SH-SY5Y (cell line): ENCODE measurements around the gene ASTN1.

ENCODE experiments used
- GATA2 ChIP-seq: IDR thresholded peaks from 2 replicates; pipeline ENCODE4 v1.6.1; 2011; ENCODE audit warnings: mild to moderate bottlenecking, low read depth, low read length
- GATA3 ChIP-seq: IDR thresholded peaks from 2 replicates; pipeline ENCODE4 v1.6.1; 2011; ENCODE audit warnings: low read depth, mild to moderate bottlenecking, low read length, moderate library complexity

Gene ASTN1

DNA sequence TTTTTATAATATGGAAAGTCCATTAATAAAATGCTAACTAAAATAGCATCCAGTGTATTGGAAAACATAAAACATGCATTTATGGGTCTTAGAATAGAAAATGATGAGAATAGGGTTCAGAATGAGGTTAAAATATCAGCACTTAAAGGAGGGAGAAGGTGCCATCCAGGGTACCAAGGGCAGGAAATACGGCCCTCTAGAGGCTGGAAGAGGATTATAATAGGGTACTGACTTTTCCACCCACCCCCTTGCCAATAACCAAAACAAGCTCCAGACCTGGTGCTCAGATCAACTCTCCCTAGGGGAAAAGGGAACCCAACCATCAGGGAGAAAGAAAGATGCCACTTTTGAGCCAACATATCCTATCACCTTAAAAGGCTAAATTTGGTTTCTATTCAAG lies 26.7 kb downstream of the ASTN1 start:
- no peak for TF ChIP-seq GATA3
- no peak for TF ChIP-seq GATA2

DNA sequence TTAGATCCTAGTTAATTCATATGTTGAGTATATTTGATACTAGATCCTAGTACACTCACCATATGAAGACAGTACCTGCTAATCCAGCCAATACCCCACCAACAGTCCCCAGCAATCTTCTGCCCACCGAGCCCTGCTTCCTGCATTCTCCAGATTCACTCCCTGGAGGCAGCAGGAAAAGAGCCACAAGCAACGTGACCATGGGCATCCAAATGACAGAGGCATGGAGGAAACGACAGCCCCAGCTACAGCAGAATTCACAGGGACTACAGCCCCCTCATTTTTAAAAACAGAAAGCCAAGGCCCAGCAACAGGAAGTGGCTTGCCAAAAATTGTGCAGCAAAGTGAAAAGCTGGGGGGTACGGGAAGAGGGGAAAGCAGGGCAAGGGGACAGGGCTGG lies 29.3 kb downstream of the ASTN1 start:
- no peak for TF ChIP-seq GATA3
- no peak for TF ChIP-seq GATA2

DNA sequence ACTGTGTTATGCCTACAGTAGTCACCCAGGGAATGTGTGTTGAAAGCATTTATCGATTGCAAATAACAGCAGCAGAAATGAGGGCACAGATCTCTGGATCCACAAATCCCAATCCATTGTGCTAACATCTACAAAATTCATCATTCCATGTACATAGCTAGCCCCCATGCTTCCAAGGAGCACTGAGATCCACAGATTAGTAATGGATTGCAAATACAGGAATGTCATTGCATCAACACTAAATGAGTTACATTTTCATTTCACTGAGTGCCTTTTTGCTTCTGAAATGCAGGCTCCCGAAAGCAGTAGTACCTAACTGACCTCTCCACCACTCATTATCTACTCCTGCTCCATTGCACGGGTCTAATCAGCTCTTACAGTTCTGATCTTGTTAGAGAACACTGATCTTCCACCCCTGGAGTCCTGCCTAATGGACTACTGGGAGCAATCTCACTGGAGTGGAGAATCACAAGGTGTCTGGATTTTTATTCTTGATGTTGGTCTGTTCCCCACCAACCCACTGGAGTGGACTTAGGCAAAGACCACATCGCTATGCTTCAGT lies 30.5 kb downstream of the ASTN1 start:
- TF ChIP-seq GATA3 (no peak), GATA2 (no peak)

DNA sequence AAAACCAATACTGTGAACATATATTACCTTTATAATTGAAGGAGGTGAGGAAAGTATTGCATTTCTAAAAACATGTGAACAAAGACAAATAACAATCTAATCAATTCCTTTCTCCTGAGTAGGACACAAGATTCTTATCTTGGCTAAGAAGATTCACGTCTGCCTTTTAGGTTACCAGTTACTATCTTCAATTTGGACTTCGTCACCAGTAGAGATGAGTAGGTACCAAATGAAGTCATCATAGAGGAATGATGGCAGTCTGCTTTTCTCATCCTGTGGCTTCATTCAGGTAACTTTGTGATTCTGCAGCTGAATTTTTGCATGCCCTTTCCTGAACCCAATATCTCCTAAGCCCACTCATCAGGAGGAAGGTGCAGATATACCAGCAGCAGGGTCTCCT lies 32.4 kb downstream of the ASTN1 start:
- TF ChIP-seq GATA2 (no peak), GATA3 (no peak)

DNA sequence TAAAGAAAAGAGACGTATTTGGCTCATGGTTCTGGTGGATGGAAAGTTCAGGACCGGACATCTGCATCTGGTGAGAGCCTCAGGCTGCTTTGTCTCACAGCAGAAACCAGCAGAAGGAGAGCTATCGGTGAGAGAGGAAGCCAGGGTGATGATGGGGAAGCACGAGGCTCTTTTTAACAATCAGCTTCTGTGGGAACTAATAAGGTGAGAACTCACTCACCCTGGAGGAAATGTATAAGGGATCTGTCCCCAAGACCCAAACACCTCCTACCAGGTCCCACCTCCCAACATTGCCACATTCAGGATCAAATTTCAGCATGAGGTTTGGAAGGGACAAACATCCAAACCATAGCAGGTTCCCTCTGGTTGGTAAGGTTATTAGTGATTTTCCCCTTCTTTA lies 32.8 kb downstream of the ASTN1 start:
- TF ChIP-seq GATA2: no peak
- no peak for TF ChIP-seq GATA3

DNA sequence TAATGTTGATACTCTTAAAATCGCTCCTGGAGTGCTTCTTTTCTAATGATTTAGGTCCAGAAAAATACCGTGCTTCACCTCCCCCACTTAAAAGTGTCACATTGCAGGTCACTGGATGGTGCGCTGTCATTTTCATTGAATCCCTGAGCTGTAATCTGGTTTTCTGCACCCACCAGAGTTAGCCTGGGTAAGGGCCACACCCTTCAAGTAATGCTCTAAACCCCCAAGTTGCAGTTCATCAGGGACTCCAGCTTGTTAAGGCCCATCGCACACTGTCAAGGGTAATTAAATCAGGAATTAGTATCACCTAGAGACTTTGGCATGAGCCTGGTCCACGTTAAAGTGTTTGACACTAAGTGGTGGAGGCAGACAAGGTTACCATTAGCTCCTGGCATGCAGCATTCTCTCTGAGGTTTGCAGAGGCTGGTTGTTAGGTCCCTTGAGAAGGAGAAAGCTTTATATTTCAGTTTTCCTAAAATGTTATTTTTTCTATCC lies 34.0 kb downstream of the ASTN1 start:
- no peak for TF ChIP-seq GATA3
- TF ChIP-seq GATA2: no peak

DNA sequence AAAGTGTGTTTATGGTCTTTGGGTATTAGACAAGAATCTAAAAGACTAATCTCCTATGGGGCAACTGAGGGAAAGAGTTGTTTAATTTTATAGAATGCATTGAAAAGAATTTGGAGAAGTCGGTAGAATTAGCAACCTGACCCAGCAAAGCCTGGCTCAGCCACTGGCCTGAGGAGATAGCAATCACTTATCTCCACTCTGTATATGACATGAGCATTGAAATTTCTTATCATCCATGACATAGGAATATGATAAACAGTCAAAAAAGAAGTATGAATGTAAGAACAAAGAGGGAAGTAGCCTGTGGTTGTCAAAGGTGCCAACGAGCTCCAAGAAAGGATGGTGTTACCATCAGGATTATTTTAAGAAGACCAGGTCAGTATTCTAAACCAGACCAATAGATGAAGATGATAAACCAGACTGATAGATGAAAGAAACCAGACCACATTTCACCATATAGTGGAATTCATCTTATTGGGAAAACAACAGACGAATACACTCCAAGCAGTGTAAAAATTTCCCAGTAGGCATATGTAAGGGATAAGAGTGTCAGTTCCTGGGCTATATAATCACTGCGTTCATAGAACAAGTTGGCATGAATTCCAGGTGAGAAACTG lies 35.7 kb downstream of the ASTN1 start:
- TF ChIP-seq GATA3 (peak; percentile 85), GATA2 (peak; percentile 88)

DNA sequence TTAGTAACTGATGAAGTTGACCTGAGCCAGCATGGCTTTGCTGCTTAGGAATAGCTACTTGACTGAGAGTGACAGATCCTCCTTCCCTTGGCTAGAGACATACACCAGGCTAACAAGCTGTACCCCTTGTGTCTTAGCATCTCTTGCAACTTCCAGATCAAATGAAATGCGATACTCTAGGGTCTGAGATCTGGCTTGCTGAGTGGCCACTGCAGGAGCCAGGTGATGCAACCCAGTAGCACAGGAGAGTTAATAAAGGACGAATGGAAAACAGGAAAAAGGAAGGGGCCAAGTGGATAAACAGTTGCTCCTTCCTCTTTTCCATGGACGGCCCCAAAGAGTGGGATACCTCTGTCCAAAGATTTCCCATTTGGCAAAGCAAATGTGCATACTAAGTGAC lies 38.2 kb downstream of the ASTN1 start:
- TF ChIP-seq GATA3 (no peak), GATA2 (no peak)

DNA sequence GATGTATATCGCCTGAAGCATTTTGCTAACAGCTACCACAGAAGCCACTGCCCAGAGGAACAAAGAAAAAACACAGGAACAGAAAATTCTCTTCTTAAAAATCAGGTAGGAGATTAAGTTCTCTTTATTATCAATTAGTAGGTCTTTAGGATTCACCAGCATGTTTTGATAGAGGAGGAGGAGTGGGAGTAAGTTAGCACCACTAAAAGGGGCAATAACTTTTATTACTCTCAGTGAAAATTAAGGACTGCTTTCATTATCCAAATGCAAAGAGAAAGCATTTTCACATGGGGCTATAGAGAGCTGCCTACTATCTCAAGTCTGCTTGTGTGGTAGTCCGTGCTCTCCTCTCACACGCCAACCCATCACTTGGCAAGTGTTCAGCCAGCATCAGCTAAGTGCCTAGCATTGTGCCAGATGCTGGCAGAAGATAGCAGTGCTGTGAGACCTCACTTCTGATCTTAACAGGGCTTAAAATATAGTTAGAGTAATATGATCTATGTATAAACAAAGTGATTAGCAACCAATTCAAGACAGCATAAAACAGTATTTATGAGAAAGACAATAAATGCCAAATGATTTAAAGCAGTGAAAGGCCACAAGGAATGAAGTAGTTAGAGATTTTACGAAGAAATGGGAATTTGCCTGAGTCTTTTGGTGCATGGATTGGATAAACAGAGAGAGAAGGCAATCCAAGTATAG lies 39.8 kb downstream of the ASTN1 start:
- TF ChIP-seq GATA2 (no peak), GATA3 (no peak)

DNA sequence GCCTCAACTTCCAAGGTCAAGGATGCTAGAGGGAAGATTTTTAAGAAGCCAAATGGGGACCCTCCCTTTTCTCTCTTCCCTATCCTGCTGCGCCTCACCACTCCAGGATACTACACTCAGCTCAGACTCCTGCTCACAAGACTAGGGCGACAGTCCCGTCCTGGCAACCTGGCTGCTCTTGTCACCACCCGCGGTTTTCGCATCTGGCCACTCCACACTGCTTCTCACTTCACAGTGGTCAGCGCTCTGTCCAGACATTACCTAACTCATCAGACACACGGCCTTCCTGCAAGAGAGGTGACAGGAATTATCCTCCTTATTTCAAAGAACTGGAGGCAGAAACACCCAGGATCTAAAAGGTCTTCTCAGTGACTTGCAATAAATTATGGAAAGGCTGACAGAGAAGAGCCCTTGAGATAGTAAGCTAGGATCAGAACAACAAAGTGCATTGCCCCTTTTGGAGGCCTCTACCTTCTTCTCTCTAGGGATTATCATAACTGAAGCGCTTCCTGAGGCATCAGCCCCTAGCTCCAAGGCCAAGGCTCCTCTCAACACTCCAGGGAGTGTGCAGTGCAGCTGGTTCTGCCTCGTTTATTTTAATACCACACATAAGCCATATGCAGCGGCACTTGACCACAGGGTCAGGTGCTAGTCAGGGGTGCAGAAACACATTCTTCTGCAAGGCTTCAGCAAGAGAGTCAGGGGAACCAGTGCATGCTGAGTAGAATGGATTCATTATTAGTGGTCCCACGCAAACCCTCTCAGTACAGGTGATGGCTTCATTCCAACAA lies 41.9 kb downstream of the ASTN1 start:
- TF ChIP-seq GATA2 (no peak), GATA3 (no peak)

DNA sequence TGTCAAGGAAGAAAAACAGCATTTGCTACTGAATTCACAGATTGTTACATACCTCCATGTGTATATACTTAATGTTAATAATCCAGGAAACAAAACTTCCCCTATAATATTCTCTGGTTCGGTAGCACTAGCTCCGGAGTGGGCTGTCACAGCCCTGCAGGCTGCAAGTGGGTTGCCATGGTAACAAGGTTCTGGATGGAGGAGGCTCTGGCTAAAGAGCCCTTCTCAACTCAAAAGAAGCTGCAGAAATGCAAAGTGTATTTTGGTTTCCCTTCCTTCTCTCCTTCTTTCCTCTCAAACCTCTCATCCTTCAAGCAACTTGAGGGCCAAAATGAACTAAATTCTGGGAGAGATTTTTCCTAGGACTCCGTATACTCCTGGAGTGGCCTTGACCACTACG lies 45.2 kb downstream of the ASTN1 start:
- TF ChIP-seq GATA3: no peak
- no peak for TF ChIP-seq GATA2

DNA sequence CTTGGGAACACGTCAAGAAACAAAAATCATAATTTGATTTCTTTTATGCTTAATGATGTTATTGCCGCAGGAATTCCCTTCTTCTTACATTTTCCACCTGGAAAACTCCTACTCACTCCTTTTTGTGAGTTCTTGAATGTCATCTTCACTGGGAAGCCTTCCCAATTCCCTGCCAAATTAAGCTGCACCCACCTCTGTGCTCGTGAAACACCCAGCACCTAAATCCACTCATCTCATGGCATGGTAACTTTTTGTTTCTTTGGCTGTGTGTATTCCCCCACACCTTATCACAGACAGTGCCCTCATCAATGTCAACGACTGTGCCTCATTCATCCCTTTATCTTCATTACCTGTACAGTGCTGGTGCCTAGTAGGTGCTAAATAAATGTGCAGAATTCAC lies 45.6 kb downstream of the ASTN1 start:
- TF ChIP-seq GATA2 (no peak), GATA3 (no peak)

DNA sequence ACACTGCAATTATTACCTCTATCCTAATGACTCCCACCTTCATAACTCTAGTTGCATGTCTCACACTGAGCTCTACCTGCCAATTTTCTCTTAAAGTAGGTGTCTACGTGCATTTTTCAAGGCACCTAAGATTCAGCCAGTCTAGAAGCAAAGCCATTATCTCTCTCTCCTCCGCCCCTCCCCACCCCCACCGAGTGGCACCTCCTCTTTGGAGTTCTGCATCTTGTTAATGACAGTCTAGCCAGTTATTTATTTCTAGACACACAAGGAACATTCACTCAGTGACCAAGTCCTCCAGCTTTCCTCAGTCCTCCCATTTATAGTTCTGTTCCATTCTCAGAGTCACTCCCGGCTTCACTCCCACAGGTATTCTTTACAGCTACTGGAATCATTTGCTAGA lies 47.6 kb downstream of the ASTN1 start:
- TF ChIP-seq GATA2 (no peak), GATA3 (no peak)

DNA sequence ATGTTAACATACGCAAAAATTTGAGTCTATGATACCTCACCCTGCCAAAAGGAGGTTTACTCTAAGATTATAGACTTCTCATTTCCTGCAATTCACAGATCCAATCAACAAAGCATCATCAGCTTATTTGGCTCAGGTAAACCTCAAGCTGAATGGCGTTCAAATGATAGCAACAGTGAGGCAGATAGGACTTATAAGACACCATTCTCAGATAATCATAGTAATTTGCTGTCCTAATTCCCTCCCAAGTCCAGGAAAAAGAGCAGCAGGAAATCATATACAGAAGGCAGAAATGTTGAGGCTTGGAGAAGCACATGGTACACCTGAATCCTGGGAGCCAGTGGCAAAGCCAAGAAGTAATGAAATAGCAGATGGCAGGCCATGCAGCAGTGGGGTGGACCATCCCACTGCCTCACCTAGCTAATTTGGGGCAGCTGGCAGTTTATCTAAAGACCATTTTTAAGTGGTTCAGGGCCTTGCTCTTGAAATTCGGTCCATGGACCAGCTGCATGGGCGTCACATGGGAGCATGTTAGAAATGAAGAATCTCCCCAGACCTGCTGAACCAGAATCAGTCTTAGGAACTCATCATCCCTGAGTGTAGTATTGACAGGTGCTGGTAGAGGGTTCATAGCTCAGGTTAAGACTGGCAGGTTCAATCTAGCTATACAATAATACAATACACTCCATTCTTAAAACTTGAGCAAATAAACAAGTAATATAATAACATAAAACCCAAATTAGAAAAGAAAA lies 57.7 kb downstream of the ASTN1 start:
- no peak for TF ChIP-seq GATA3
- no peak for TF ChIP-seq GATA2
